K562 (cell line): Measurements from ENCODE around the gene SLC2A4RG. TPM values are rescaled to one million over a fixed set of nuclear protein-coding genes. Genes with fewer than 3 reads are reported as not detected.

Experiments
- ETV5 ChIP-seq: sonication (generic); formaldehyde crosslinking; IDR thresholded peaks from 2 replicates; pipeline ENCODE4 v1.4.0; 2020; ENCODE audit warnings: low read depth, mild to moderate bottlenecking, missing genetic modification reagents
- NRF1 ChIP-seq, 2 experiments: fragments of 450-650 bp; IDR thresholded peaks in 1 of 2; conservative IDR thresholded peaks in 1 of 2; 2 replicates each; pipeline ENCODE4 v1.6.1; 2014; ENCODE audit warnings: mild to moderate bottlenecking in 2 of 2
- POLR2AphosphoS5 ChIP-seq: IDR thresholded peaks from 2 replicates; pipeline ENCODE4 v1.6.1; 2011; ENCODE audit warnings: mild to moderate bottlenecking, low read depth, low read length, moderate library complexity; ENCODE audit not compliant: control insufficient read depth, insufficient read depth
- RFX7 ChIP-seq: fragments of 250-450 bp; sonication (Bioruptor Pico); IDR thresholded peaks from 2 replicates; pipeline ENCODE4 v1.5.1; 2021; ENCODE audit warnings: mild to moderate bottlenecking
- SETDB1 ChIP-seq: IDR thresholded peaks from one replicate; pipeline ENCODE4 v1.6.1; 2012; ENCODE audit warnings: low read length, control low read depth, inconsistent platforms
- SREBF2 ChIP-seq: sonication (generic); formaldehyde crosslinking; IDR thresholded peaks from 2 replicates; pipeline ENCODE4 v1.4.0; 2020; ENCODE audit warnings: mild to moderate bottlenecking, missing genetic modification reagents
- ZNF384 ChIP-seq: IDR thresholded peaks from 2 replicates; pipeline ENCODE4 v1.6.1; 2012; ENCODE audit warnings: low read depth, low read length, improper control_type of control experiment
- ZNF507 ChIP-seq: conservative IDR thresholded peaks from 2 replicates; pipeline ENCODE4 v1.6.1; 2017; ENCODE audit warnings: missing genetic modification characterization, missing compliant biosample characterization
- polyA plus RNA-seq, 8 experiments: library from polyadenylated mRNA; depleted of rRNA in 4 of 8; stranded (reverse) in 5 of 8; unstranded in 3 of 8; fragments of >200 nt; fragmentation: Nextera tagmentation in 2 of 8; fragmentation: Illumina TruSeq in 1 of 8; extraction: Ambion mirVana in 2 of 8; extraction: Trizol in 1 of 8; gene quantifications; 2 replicates each; pipeline versions ENCODE4 v1.2.1 to v1.2.3, GENCODE V29; 2011 to 2014; ENCODE audit warnings: inconsistent platforms in 1 of 8, missing spikeins in 1 of 8
- total RNA-seq, 7 experiments: library from RNA; depleted of rRNA in 6 of 7; stranded (reverse); fragments of >200 nt in 6 of 7; fragmentation: Illumina TruSeq in 2 of 7; extraction: Trizol in 2 of 7; gene quantifications; 2 replicates each; pipeline versions ENCODE4 v1.2.1 to v1.2.3, GENCODE V29; 2011 to 2021; ENCODE audit warnings: low replicate concordance in 1 of 7
- TF ChIP-seq, protein P1 (sequence below): fragments of 250-450 bp; sonication (Bioruptor Pico); IDR thresholded peaks from 2 replicates; pipeline ENCODE4 v1.8.0; 2021; ENCODE audit warnings: mild to moderate bottlenecking, moderate library complexity
- TF ChIP-seq, protein P2 (sequence below): sonication (generic); formaldehyde crosslinking; IDR thresholded peaks from 2 replicates; pipeline ENCODE4 v1.8.1; 2022; ENCODE audit warnings: missing genetic modification reagents
- TF ChIP-seq, protein P3 (sequence below): sonication (generic); formaldehyde crosslinking; IDR thresholded peaks from 2 replicates; pipeline ENCODE4 v1.8.0; 2022; ENCODE audit warnings: mild to moderate bottlenecking, missing genetic modification reagents
- TF ChIP-seq, protein P4 (sequence below): fragments of 450-650 bp; IDR thresholded peaks from 2 replicates; pipeline ENCODE4 v1.6.1; 2016; ENCODE audit warnings: borderline replicate concordance

SLC2A4RG gene
- total and polyA plus RNA-seq, 9 of the 15 experiments (the other 6 are each of a cell fraction or from before 2014, with no cell fraction given): 0.34 to 97.3 (median 26.5) TPM

DNA sequence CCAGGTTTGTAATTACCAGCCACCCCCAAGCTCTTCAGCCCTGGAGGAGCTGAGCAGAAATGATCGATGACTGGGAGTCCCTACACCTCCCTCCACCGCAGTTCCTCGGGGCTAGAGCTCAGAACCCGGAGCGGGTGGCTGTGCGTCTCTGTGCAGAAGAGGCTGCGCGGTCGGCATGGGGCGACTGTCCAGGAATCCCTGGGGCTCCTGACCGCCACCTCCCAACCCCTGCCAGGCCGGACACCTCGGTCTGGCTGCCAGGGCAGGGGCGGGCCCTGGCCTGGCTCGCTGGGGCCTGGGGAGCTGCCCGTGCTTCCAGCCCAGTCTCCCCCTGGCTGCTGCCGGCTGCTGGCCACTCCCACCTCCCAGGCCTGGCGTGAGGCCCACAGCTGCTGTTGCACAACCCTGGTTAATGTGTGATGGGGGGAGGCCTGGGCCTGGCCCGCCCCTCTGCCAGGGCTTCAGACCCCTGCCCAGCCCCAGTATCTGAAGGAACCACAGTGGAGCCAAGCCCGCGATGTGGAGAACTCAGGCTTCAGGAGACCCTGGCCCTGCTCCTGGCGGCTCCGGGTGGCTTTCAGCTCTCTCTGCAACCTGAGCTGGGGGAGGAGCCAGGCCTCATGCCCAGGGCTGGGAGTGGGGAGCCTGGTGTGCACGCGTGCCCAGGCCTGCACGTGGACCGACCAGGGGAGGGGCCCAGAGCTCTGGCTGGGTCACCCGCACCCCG lies 1.2 kb downstream of the SLC2A4RG start (continued):
- TF ChIP-seq, protein P1, sequence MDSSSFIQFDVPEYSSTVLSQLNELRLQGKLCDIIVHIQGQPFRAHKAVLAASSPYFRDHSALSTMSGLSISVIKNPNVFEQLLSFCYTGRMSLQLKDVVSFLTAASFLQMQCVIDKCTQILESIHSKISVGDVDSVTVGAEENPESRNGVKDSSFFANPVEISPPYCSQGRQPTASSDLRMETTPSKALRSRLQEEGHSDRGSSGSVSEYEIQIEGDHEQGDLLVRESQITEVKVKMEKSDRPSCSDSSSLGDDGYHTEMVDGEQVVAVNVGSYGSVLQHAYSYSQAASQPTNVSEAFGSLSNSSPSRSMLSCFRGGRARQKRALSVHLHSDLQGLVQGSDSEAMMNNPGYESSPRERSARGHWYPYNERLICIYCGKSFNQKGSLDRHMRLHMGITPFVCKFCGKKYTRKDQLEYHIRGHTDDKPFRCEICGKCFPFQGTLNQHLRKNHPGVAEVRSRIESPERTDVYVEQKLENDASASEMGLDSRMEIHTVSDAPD (CRISPR knock-in tag): no peak
- TF ChIP-seq NRF1 (conservative IDR thresholded peaks at IDR 0.05 in 1 of 2, IDR thresholded peaks at IDR 0.05 in 1 of 2) (peak in 1 of 2 experiments; percentile 48; a peak in 3 of 4 replicates), SETDB1 (no peak), POLR2AphosphoS5 (peak; percentile 23; the same call in 1 of the 2 replicates), ZNF507 (no peak), ZNF384 (no peak), SREBF2 (CRISPR knock-in tag) (no peak), RFX7 (CRISPR knock-in tag) (no peak), ETV5 (CRISPR knock-in tag) (no peak)
- TF ChIP-seq, protein P2, sequence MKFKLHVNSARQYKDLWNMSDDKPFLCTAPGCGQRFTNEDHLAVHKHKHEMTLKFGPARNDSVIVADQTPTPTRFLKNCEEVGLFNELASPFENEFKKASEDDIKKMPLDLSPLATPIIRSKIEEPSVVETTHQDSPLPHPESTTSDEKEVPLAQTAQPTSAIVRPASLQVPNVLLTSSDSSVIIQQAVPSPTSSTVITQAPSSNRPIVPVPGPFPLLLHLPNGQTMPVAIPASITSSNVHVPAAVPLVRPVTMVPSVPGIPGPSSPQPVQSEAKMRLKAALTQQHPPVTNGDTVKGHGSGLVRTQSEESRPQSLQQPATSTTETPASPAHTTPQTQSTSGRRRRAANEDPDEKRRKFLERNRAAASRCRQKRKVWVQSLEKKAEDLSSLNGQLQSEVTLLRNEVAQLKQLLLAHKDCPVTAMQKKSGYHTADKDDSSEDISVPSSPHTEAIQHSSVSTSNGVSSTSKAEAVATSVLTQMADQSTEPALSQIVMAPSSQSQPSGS (CRISPR knock-in tag): no peak
- TF ChIP-seq, protein P3, sequence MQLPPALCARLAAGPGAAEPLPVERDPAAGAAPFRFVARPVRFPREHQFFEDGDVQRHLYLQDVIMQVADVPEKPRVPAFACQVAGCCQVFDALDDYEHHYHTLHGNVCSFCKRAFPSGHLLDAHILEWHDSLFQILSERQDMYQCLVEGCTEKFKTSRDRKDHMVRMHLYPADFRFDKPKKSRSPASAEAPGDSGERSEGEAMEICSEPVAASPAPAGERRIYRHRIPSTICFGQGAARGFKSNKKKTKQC (CRISPR knock-in tag): peak; percentile 63; the same call in 1 of the 2 replicates
- TF ChIP-seq, protein P4, sequence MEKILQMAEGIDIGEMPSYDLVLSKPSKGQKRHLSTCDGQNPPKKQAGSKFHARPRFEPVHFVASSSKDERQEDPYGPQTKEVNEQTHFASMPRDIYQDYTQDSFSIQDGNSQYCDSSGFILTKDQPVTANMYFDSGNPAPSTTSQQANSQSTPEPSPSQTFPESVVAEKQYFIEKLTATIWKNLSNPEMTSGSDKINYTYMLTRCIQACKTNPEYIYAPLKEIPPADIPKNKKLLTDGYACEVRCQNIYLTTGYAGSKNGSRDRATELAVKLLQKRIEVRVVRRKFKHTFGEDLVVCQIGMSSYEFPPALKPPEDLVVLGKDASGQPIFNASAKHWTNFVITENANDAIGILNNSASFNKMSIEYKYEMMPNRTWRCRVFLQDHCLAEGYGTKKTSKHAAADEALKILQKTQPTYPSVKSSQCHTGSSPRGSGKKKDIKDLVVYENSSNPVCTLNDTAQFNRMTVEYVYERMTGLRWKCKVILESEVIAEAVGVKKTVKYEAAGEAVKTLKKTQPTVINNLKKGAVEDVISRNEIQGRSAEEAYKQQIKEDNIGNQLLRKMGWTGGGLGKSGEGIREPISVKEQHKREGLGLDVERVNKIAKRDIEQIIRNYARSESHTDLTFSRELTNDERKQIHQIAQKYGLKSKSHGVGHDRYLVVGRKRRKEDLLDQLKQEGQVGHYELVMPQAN: peak; percentile 59
